Stomach smooth muscle (tissue), 2 donors: Measurements from ENCODE around the gene TRIM26.
"Not testable (repeated sequence)": the region's sequence is repeated elsewhere in the genome, so short reads cannot be mapped to it uniquely, and the experiment has no call there.

Experiments used
- H3K27ac ChIP-seq: one replicate; pipeline ENCODE4 v1.7.0; 2013; ENCODE audit warnings: mild to moderate bottlenecking, low read length, inconsistent platforms
- H3K27me3 ChIP-seq, 2 donors: one replicate each; pipeline ENCODE4 v1.7.0; 2013; ENCODE audit warnings: low read length in 2 of 2; ENCODE audit not compliant: insufficient read depth in 2 of 2, control insufficient read depth in 1 of 2
- H3K36me3 ChIP-seq, 2 donors: one replicate each; pipeline ENCODE4 v1.7.0; 2013; ENCODE audit warnings: low read length in 2 of 2; ENCODE audit not compliant: control insufficient read depth in 2 of 2, insufficient read depth in 2 of 2
- H3K4me1 ChIP-seq: one replicate; pipeline ENCODE4 v1.7.0; 2013; ENCODE audit warnings: low read length; ENCODE audit not compliant: control insufficient read depth, insufficient read depth
- H3K4me3 ChIP-seq, 2 donors: one replicate each; pipeline ENCODE4 v1.7.0; 2013; ENCODE audit warnings: low read length in 2 of 2
- H3K9ac ChIP-seq, 2 donors: one replicate each; pipeline ENCODE4 v1.7.0; 2013; ENCODE audit warnings: low read length in 2 of 2, mild to moderate bottlenecking in 1 of 2
- H3K9me3 ChIP-seq, 2 donors: one replicate each; pipeline ENCODE4 v1.7.0; 2013; ENCODE audit warnings: low read length in 2 of 2; ENCODE audit not compliant: control insufficient read depth in 2 of 2
- donor health status: healthy.
- donor health status: Pancreatic carcinoma.

TRIM26 gene

GRCh38 chr6:30212865-30213666, at the start of gene TRIM26:
Gene TRIM26, minus strand, starts transcription at chr6:30213406. Its CDS starts 14,303 bp downstream, at chr6:30199103.
- Histone ChIP-seq H3K27ac (peak within 1 kb of the TSS; percentile 95), H3K4me1 (peaks cover 21% of the 10 kb centered on the region), H3K4me3 (peak within 1 kb of the TSS; percentile 61 to 98), H3K36me3 (peaks cover 0 to 2% of the 10 kb centered on the region in 2 donors), H3K9ac (peak within 1 kb of the TSS; percentile 96 to 98), H3K27me3 (no peaks in the 10 kb centered on the region), H3K9me3 (no peaks in the 10 kb centered on the region)

- Histone ChIP-seq H3K36me3 (peaks cover 0 to 3% of the 10 kb centered on the region in 2 donors), H3K4me3 (peak overlapping the region; percentile 81 to 87), H3K27ac (no peak overlapping the region), H3K9me3 (no peaks in the 10 kb centered on the region), H3K4me1 (peaks cover 12% of the 10 kb centered on the region), H3K9ac (peak overlapping the region; percentile 64 to 81), H3K27me3 (no peaks in the 10 kb centered on the region)
Measured at GRCh38 chr6:30260036-30260504, 46.9 kb upstream of the TRIM26 start.

GRCh38 chr6:30259140-30260035, 46.2 kb upstream of the TRIM26 start:
- no peaks in the 10 kb centered on the region for H3K9me3 ChIP-seq
- peak overlapping the region; percentile 62 for H3K27ac ChIP-seq
- peak overlapping the region; percentile 81 to 87 for H3K4me3 ChIP-seq
- peak overlapping the region; percentile 64 to 81 for H3K9ac ChIP-seq
- no peaks in the 10 kb centered on the region for H3K27me3 ChIP-seq
- peaks cover 12% of the 10 kb centered on the region for H3K4me1 ChIP-seq
- peaks cover 0 to 3% of the 10 kb centered on the region in 2 donors for H3K36me3 ChIP-seq

- Histone ChIP-seq H3K4me3 (no peak overlapping the region), H3K4me1 (peaks cover 12% of the 10 kb centered on the region), H3K36me3 (no peaks in the 10 kb centered on the region), H3K9ac (no peak overlapping the region), H3K9me3 (no peaks in the 10 kb centered on the region), H3K27me3 (no peaks in the 10 kb centered on the region), H3K27ac (no peak overlapping the region)
Measured at GRCh38 chr6:30258204-30258603, 45.0 kb upstream of the TRIM26 start.

- H3K27me3 ChIP-seq, H3K27ac ChIP-seq, H3K4me1 ChIP-seq, H3K4me3 ChIP-seq, H3K9me3 ChIP-seq, H3K9ac ChIP-seq, H3K36me3 ChIP-seq: not testable (repeated sequence)
Measured at GRCh38 chr6:30252417-30252816, 39.2 kb upstream of the TRIM26 start.

GRCh38 chr6:30244560-30244959, 31.4 kb upstream of the TRIM26 start:
- Histone ChIP-seq H3K36me3 (no peaks in the 10 kb centered on the region), H3K4me1 (no peaks in the 10 kb centered on the region)

GRCh38 chr6:30238178-30238795, 25.1 kb upstream of the TRIM26 start:
- H3K36me3 ChIP-seq, result no peaks in the 10 kb centered on the region
- H3K27me3 ChIP-seq, result no peaks in the 10 kb centered on the region
- no peaks in the 10 kb centered on the region for H3K9me3 ChIP-seq
- no peak overlapping the region for H3K9ac ChIP-seq
- H3K4me3 ChIP-seq, result no peak overlapping the region
- no peak overlapping the region for H3K27ac ChIP-seq
- no peaks in the 10 kb centered on the region for H3K4me1 ChIP-seq

More at GRCh38 chr6:30244560-30244959, 31.4 kb upstream of the TRIM26 start:
- no peak overlapping the region for H3K9ac ChIP-seq
- H3K9me3 ChIP-seq, result no peaks in the 10 kb centered on the region
- H3K27ac ChIP-seq, result no peak overlapping the region
- no peak overlapping the region for H3K4me3 ChIP-seq
- no peaks in the 10 kb centered on the region for H3K27me3 ChIP-seq

- Histone ChIP-seq H3K27me3 (no peaks in the 10 kb centered on the region), H3K27ac (no peak overlapping the region), H3K9ac (no peak overlapping the region), H3K9me3 (no peaks in the 10 kb centered on the region), H3K4me1 (no peaks in the 10 kb centered on the region), H3K4me3 (no peak overlapping the region), H3K36me3 (no peaks in the 10 kb centered on the region)
Measured at GRCh38 chr6:30234356-30234755, 21.1 kb upstream of the TRIM26 start.

GRCh38 chr6:30231067-30231466, 17.9 kb upstream of the TRIM26 start:
- no peak overlapping the region for H3K9ac ChIP-seq
- H3K36me3 ChIP-seq, result no peaks in the 10 kb centered on the region
- no peak overlapping the region for H3K4me3 ChIP-seq
- no peaks in the 10 kb centered on the region for H3K4me1 ChIP-seq
- no peak overlapping the region for H3K27ac ChIP-seq
- H3K27me3 ChIP-seq, result no peaks in the 10 kb centered on the region
- no peaks in the 10 kb centered on the region for H3K9me3 ChIP-seq

- no peaks in the 10 kb centered on the region for H3K36me3 ChIP-seq
- no peak overlapping the region for H3K9ac ChIP-seq
- no peaks in the 10 kb centered on the region for H3K9me3 ChIP-seq
- no peaks in the 10 kb centered on the region for H3K27me3 ChIP-seq
- H3K4me3 ChIP-seq, result no peak overlapping the region
- H3K27ac ChIP-seq, result no peak overlapping the region
- H3K4me1 ChIP-seq, result no peaks in the 10 kb centered on the region
Measured at GRCh38 chr6:30227763-30228487, 14.7 kb upstream of the TRIM26 start.
